HEK293T (cell line): Measurements from ENCODE around the gene SLC1A5.
A peak's percentile ranks its signal among the peaks of the same experiment; 100 is the strongest.
"Not testable (repeated sequence)": the region's sequence is repeated elsewhere in the genome, so short reads cannot be mapped to it uniquely, and the experiment has no call there.

Experiments used
- CTCF ChIA-PET: fragments of 350-600 bp; formaldehyde crosslinking; extraction: SDS; loops from one replicate; lab custom pipeline; 2021; ENCODE audit warnings: antibody characterized with exemption, inconsistent platforms; lab: Yijun Ruan, JAX
- POLR2A ChIA-PET: fragments of 350-600 bp; formaldehyde crosslinking; extraction: SDS; loops from one replicate; lab custom pipeline; 2020; ENCODE audit warnings: antibody characterized with exemption, inconsistent platforms; lab: Yijun Ruan, JAX
- DNase-seq: peaks from one replicate; pipeline ENCODE4 v3.0.0; 2012; ENCODE audit warnings: mixed read lengths; ENCODE audit errors: extremely low spot score
- ARNT ChIP-seq: fragments of 450-650 bp; IDR thresholded peaks from 2 replicates; pipeline ENCODE4 v1.6.1; 2017; ENCODE audit warnings: mild to moderate bottlenecking
- BHLHE40 ChIP-seq: fragments of 450-650 bp; IDR thresholded peaks from 2 replicates; pipeline ENCODE4 v1.6.1; 2016; ENCODE audit warnings: mild to moderate bottlenecking, moderate library complexity, borderline replicate concordance
- CTBP1 ChIP-seq: fragments of 450-650 bp; IDR thresholded peaks from 2 replicates; pipeline ENCODE4 v1.6.1; 2016; ENCODE audit warnings: borderline replicate concordance
- ELF4 ChIP-seq: fragments of 450-650 bp; IDR thresholded peaks from 2 replicates; pipeline ENCODE4 v1.6.1; 2017; ENCODE audit warnings: antibody characterized with exemption
- FOXA1 ChIP-seq: fragments of 450-650 bp; IDR thresholded peaks from 2 replicates; pipeline ENCODE4 v1.6.1; 2016; ENCODE audit warnings: mild to moderate bottlenecking
- FOXK2 ChIP-seq: fragments of 450-650 bp; IDR thresholded peaks from 2 replicates; pipeline ENCODE4 v1.6.1; 2016; ENCODE audit warnings: mild to moderate bottlenecking
- FOXM1 ChIP-seq: fragments of 450-650 bp; IDR thresholded peaks from 2 replicates; pipeline ENCODE4 v1.6.1; 2017; ENCODE audit warnings: mild to moderate bottlenecking, borderline replicate concordance
- HDGF ChIP-seq: fragments of 450-650 bp; IDR thresholded peaks from 2 replicates; pipeline ENCODE4 v1.6.1; 2017; ENCODE audit warnings: antibody characterized with exemption, borderline replicate concordance
- L3MBTL2 ChIP-seq: fragments of 450-650 bp; conservative IDR thresholded peaks from 2 replicates; pipeline ENCODE4 v1.6.1; 2016; ENCODE audit warnings: mild to moderate bottlenecking
- LEF1 ChIP-seq: fragments of 450-650 bp; IDR thresholded peaks from 2 replicates; pipeline ENCODE4 v1.6.1; 2017; ENCODE audit warnings: mild to moderate bottlenecking, borderline replicate concordance
- NFRKB ChIP-seq: fragments of 450-650 bp; IDR thresholded peaks from 2 replicates; pipeline ENCODE4 v1.6.1; 2016; ENCODE audit warnings: mild to moderate bottlenecking, moderate library complexity
- SP1 ChIP-seq: fragments of 450-650 bp; IDR thresholded peaks from 2 replicates; pipeline ENCODE4 v1.6.1; 2017
- SUZ12 ChIP-seq: fragments of 450-650 bp; IDR thresholded peaks from 2 replicates; pipeline ENCODE4 v1.6.1; 2016; ENCODE audit warnings: mild to moderate bottlenecking
- TARDBP ChIP-seq: fragments of 450-650 bp; IDR thresholded peaks from 2 replicates; pipeline ENCODE4 v1.6.1; 2016
- ZNF384 ChIP-seq: fragments of 450-650 bp; IDR thresholded peaks from 2 replicates; pipeline ENCODE4 v1.6.1; 2016
- TF ChIP-seq, protein P1 (sequence below): fragments of 450-650 bp; IDR thresholded peaks from 2 replicates; pipeline ENCODE4 v1.6.1; 2016

Gene SLC1A5

DNA sequence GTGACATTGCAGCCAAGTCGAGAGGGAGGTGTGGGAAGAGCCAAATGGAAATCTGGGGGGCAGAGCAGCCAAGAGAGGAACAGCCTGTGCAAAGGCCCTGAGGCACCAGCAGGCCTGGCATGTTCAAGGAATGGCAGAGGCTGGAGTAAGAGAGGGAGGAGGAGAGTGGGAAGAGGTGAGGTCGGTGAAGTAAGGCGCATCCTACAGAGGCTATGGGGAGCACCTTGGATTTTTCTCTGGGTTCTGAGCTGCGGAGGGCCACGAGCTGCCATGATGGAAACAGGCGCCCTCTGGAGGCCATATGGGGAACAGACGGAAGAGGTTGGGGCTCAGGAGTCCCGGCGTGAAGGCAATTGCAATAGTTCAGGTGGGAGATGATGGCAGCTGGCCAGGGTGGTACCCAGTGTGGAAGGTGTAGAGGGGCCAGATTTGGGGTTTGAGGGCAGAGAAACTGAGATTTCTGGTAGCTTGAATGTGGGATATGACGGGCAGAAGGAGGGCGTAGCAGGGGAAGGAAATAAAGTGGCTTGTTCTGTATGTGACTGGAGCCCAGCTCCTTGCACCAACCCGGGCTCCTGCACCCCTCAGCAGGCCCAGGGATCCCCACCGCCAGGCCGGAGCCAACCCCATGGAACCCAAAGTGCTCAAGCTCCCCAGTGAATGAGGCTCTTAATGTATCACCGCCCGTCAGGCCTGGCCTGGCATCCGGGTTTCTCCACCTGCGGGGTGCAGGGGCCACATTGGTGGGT is 21.7 kb downstream of the SLC1A5 start:
- TF ChIP-seq ARNT (no peak), ZNF384 (peak; percentile 47; the same call in 1 of the 2 replicates)
- ChIA-PET CTCF (interaction anchor here (0.6 to 1.7 kb wide), 15 partner anchors 9 to 76 kb away, joined by 3 to 13 read pairs (median 3); no protein-coding TSS in a partner anchor), POLR2A (interaction anchor here (0.9 to 1.9 kb wide), 4 partner anchors 9 to 22 kb away, joined by 3 to 16 read pairs (median 5); partner anchors contain the start of gene SLC1A5)
- peak; percentile 74 for DNase-seq

DNA sequence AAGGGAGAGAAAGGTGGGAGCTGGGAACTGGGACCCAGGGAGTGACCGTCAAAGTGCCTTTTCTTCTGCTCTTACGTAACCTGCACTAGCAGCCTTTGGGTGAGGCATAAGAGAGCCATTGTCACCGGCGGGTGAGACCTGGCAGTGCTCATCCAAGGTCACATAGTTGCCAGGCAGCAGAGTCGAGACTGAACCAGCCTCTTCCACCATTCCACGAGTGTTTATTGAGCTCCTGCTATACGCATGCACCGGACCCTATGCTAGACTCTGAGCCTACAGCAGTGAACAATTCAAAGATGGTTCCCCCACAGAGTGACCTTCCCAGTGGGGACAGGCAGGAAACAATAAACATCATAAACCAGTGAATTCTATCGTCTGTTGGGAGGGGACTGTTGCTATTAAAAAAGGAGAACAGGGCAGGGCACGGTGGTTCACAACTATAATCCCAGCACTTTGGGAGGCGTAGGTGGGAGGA is 23.5 kb downstream of the SLC1A5 start:
- no peak for DNase-seq
- TF ChIP-seq LEF1 (no peak), BHLHE40 (no peak), FOXM1 (no peak), SP1 (no peak), FOXA1 (no peak), ELF4 (no peak), ZNF384 (no peak), ARNT (no peak), FOXK2 (no peak), TARDBP (no peak), CTBP1 (no peak), NFRKB (no peak), HDGF (no peak), L3MBTL2 (no peak), SUZ12 (no peak)
- TF ChIP-seq, protein P1, sequence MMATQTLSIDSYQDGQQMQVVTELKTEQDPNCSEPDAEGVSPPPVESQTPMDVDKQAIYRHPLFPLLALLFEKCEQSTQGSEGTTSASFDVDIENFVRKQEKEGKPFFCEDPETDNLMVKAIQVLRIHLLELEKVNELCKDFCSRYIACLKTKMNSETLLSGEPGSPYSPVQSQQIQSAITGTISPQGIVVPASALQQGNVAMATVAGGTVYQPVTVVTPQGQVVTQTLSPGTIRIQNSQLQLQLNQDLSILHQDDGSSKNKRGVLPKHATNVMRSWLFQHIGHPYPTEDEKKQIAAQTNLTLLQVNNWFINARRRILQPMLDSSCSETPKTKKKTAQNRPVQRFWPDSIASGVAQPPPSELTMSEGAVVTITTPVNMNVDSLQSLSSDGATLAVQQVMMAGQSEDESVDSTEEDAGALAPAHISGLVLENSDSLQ = no peak
- CTCF ChIA-PET = interaction anchor here (0.8 to 1.4 kb wide), 3 partner anchors 13 to 76 kb away, joined by 3 to 8 read pairs (median 7); no protein-coding TSS in a partner anchor
- POLR2A ChIA-PET = interaction anchor here (0.9 to 1.7 kb wide), 2 partner anchors 20 to 22 kb away, joined by 3 to 7 read pairs; no protein-coding TSS in a partner anchor

DNA sequence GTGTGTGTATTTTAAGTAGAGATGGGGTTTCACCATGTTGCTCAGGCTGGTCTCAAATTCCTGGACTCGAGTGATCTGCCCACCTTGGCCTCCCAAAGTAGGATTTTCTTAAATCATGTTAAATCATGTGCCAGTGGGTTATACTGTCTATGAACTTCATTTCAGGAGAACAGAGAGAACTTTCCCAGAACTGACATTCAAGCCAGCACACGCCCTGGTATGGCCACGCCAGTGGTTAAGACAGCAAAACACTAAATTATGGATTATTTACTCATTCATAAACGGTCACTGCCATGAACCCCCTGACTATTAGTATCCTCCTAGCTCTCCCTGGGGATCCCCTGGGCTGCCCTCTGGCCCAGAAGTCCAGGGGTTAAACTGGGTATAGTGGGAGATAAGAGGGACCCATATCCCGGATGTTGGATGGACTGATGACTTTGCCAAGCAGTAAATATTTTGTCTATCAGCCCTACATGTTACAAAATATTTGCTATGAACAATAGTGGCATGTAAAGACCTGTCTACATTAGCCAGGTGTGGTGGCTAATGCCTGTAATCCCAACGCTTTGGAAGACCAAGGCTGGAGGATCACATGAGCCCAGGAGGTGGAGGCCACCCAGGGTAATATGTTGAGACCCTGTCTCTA is 26.0 kb downstream of the SLC1A5 start:
- no peak for DNase-seq
- TF ChIP-seq, protein P1 = no peak
- no peak for TF ChIP-seq NFRKB
- TF ChIP-seq SUZ12 = no peak
- TF ChIP-seq FOXK2 = no peak
- no peak for TF ChIP-seq FOXM1
- no peak for TF ChIP-seq LEF1
- no peak for TF ChIP-seq BHLHE40
- no peak for TF ChIP-seq TARDBP
- TF ChIP-seq SP1 = no peak
- TF ChIP-seq ELF4 = no peak
- no peak for TF ChIP-seq HDGF
- no peak for TF ChIP-seq FOXA1
- no peak for TF ChIP-seq ARNT
- TF ChIP-seq CTBP1 = no peak
- TF ChIP-seq L3MBTL2 = no peak
- TF ChIP-seq ZNF384 = no peak
- POLR2A ChIA-PET = no interaction called here
- CTCF ChIA-PET = no interaction called here

DNA sequence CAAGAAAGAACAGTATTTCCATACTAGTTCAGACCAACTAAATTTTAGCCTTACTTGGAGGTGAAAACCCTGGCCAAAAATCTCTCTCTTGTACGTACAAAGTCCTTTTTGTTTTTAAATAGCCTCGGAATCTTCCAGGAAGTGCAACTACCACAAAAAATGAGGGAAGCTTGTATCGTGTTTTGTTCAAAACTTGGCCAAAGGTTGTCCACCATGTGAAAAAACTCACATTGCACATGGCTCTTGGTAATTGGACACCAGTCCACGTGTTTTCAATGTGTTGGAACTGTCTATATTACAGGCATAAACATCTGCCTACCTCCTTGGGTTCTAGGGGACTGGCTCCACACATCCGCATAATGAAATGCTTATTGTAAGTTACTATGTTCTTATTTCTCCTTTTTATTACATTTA is 27.0 kb downstream of the SLC1A5 start:
- TF ChIP-seq NFRKB (no peak), L3MBTL2 (peak; percentile 74)
- ChIA-PET CTCF (interaction anchor here (0.6 kb wide), 1 partner anchor 79 kb away, joined by 4 read pairs; no protein-coding TSS in a partner anchor), POLR2A (no interaction called here)
- DNase-seq = no peak

DNA sequence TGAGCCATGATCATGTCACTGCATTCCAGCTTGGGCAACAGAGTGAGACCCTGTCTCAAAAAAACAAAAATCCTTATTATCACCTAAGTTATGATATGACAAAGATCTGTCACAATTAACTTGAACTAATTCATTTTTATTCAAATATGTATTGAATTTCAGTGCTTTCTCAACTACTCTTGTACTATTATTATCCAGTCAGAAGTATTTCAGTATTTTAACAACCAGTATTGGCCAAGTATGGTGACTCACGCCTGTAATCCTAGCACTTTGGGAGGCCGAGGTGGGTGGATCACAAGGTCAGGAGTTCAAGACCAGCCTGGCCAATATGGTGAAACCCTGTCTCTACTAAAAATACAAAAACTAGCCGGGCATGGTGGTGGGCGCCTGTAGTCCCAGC is 27.5 kb downstream of the SLC1A5 start:
- DNase-seq, CTCF ChIA-PET, POLR2A ChIA-PET: not testable (repeated sequence)

DNA sequence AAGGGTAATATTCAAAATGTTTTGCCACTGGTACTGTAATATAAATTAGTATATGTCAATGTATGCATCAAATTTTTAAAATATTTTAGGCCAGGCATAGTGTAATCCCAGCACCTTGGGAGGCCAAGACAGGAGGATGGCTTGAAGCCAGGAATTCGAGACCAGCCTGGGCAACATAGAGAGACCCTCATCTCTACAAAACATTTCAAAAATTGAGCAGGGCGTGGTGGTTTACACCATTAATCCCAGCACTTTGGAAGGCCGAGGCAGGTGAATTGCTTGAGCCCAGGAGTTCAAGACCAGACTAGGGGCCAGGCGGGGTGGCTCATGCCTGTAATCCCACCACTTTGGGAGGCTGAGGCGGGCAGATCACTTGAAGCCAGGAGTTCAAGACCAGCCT is 28.0 kb downstream of the SLC1A5 start:
- DNase-seq = no peak
- ChIA-PET POLR2A (no interaction called here), CTCF (no interaction called here)
- no peak for TF ChIP-seq TARDBP
- TF ChIP-seq HDGF = no peak
- TF ChIP-seq ZNF384 = no peak
- TF ChIP-seq BHLHE40 = no peak
- TF ChIP-seq CTBP1 = no peak
- no peak for TF ChIP-seq ARNT
- TF ChIP-seq, protein P1 = no peak
- no peak for TF ChIP-seq FOXA1
- TF ChIP-seq NFRKB = no peak
- TF ChIP-seq FOXM1 = no peak
- no peak for TF ChIP-seq SP1
- no peak for TF ChIP-seq LEF1
- TF ChIP-seq SUZ12 = no peak
- TF ChIP-seq L3MBTL2 = no peak
- no peak for TF ChIP-seq FOXK2
